Cardiac fibroblast (primary cell): ENCODE data around the gene FANCD2.
"Not testable (repeated sequence)": the region's sequence is repeated elsewhere in the genome, so short reads cannot be mapped to it uniquely, and the experiment has no call there.

Source experiments
- DNase-seq, 2 donors: peaks; one replicate each; pipeline versions ENCODE4 v3.0.0 to v3.0.0-alpha.2; 2010; ENCODE audit warnings: low read depth in 2 of 2
- H3K4me3 ChIP-seq, 2 donors: replicated peaks in 1 of 2; 1 replicate in 1 of 2; 2 replicates in 1 of 2; pipeline ENCODE4 v1.5.1; 2011; ENCODE audit warnings: low read depth in 2 of 2, low read length in 2 of 2, mild to moderate bottlenecking in 2 of 2, moderate library complexity in 1 of 2
- CTCF ChIP-seq: IDR thresholded peaks from one replicate; pipeline ENCODE4 v1.5.1; 2011; ENCODE audit warnings: low read depth, mild to moderate bottlenecking, low read length, inconsistent platforms

Gene FANCD2

GRCh38 chr3:10007126-10007782, 19.0 kb upstream of the FANCD2 start:
- TF ChIP-seq CTCF, result no peak

GRCh38 chr3:10008216-10008587, 18.0 kb upstream of the FANCD2 start:
- DNase-seq, result not testable (repeated sequence)

More at GRCh38 chr3:10007126-10007782, 19.0 kb upstream of the FANCD2 start:
- H3K4me3 ChIP-seq, result no peak overlapping the region
- DNase-seq, result no peak

GRCh38 chr3:10008588-10009344, 17.5 kb upstream of the FANCD2 start:
- no peak for TF ChIP-seq CTCF
- peak overlapping the region; percentile 39 to 55 for H3K4me3 ChIP-seq
- DNase-seq, result peak; percentile 75 to 80

More at GRCh38 chr3:10008216-10008587, 18.0 kb upstream of the FANCD2 start:
- H3K4me3 ChIP-seq, result not testable (repeated sequence)

GRCh38 chr3:10010421-10010877, 15.8 kb upstream of the FANCD2 start:
- no peak for DNase-seq
- peak overlapping the region; percentile 68 to 70 for H3K4me3 ChIP-seq
- no peak for TF ChIP-seq CTCF

- H3K4me3 ChIP-seq, result peak overlapping the region; percentile 68 to 70
- TF ChIP-seq CTCF, result no peak
- peak; percentile 91 to 95 for DNase-seq
Observed at GRCh38 chr3:10010878-10011465, 15.3 kb upstream of the FANCD2 start.

- H3K4me3 ChIP-seq, result peak overlapping the region in 1 of 2 donors; percentile 33
- DNase-seq, result peak in 1 of 2 donors; percentile 50
- no peak for TF ChIP-seq CTCF
Observed at GRCh38 chr3:10011631-10012030, 14.6 kb upstream of the FANCD2 start.

- TF ChIP-seq CTCF, result no peak
- no peak overlapping the region for H3K4me3 ChIP-seq
- no peak for DNase-seq
Observed at GRCh38 chr3:10012106-10012505, 14.1 kb upstream of the FANCD2 start.
